HepG2 (cell line): Measurements from ENCODE around the gene MAEA. TPM values are rescaled to one million over a fixed set of nuclear protein-coding genes. Genes with fewer than 3 reads are reported as not detected.

ENCODE experiments used
- ATF7-NPFF ChIP-seq: sonication (generic); formaldehyde crosslinking; IDR thresholded peaks from 2 replicates; pipeline ENCODE4 v1.8.1; 2023; ENCODE audit warnings: mild to moderate bottlenecking, low read depth, missing genetic modification reagents, moderate library complexity
- CAMTA2 ChIP-seq: sonication (generic); formaldehyde crosslinking; IDR thresholded peaks from 2 replicates; pipeline ENCODE4 v1.4.0; 2020; ENCODE audit warnings: mild to moderate bottlenecking, missing genetic modification reagents, borderline replicate concordance
- ONECUT2 ChIP-seq: sonication (generic); formaldehyde crosslinking; IDR thresholded peaks from 2 replicates; pipeline ENCODE4 v1.4.0; 2020; ENCODE audit warnings: missing genetic modification reagents
- TEAD3 ChIP-seq: optimal IDR thresholded peaks from 2 replicates; pipeline ENCODE3; 2016; ENCODE audit warnings: borderline replicate concordance
- ZKSCAN8 ChIP-seq: IDR thresholded peaks from 2 replicates; pipeline ENCODE4 v1.6.1; 2016; ENCODE audit warnings: borderline replicate concordance, missing genetic modification reagents, missing compliant biosample characterization
- polyA plus RNA-seq, 8 experiments: library from polyadenylated mRNA; depleted of rRNA in 3 of 8; stranded (reverse) in 7 of 8; unstranded in 1 of 8; fragments of >200 nt; fragmentation: Illumina TruSeq in 4 of 8; extraction: Trizol in 4 of 8; gene quantifications; 2 replicates each; pipeline versions ENCODE4 v1.2.1 to v1.2.3, GENCODE V29; 2011 to 2016; ENCODE audit warnings: low read depth in 4 of 8, missing spikeins in 1 of 8, mixed read lengths in 1 of 8; ENCODE audit not compliant: insufficient read depth in 1 of 8
- total RNA-seq, 5 experiments: library from RNA; depleted of rRNA; stranded (reverse); fragments of >200 nt; fragmentation: Illumina TruSeq; extraction: Trizol; gene quantifications; 2 replicates each; pipeline ENCODE4 v1.2.3, GENCODE V29; 2016; ENCODE audit warnings: low read depth in 1 of 5
- TF ChIP-seq, protein P1 (sequence below): sonication (generic); formaldehyde crosslinking; IDR thresholded peaks from 2 replicates; pipeline ENCODE4 v1.4.0; 2020; ENCODE audit warnings: low read depth, mild to moderate bottlenecking, missing genetic modification reagents
- TF ChIP-seq, protein P2 (sequence below): sonication (generic); formaldehyde crosslinking; conservative IDR thresholded peaks from 2 replicates; pipeline ENCODE4 v1.8.0; 2022; ENCODE audit warnings: missing genetic modification reagents
- TF ChIP-seq, protein P3 (sequence below): sonication (generic); formaldehyde crosslinking; IDR thresholded peaks from 2 replicates; pipeline ENCODE4 v1.4.0; 2020; ENCODE audit warnings: mild to moderate bottlenecking, missing genetic modification reagents

MAEA gene
- total and polyA plus RNA-seq, 2 of the 13 experiments (the other 11 are each of a cell fraction or from before 2014, with no cell fraction given), result 52.0 to 57.1 TPM

GRCh38 chr4:1285790-1286553, 3.7 kb upstream of the MAEA start (continued):
- TF ChIP-seq, protein P1, sequence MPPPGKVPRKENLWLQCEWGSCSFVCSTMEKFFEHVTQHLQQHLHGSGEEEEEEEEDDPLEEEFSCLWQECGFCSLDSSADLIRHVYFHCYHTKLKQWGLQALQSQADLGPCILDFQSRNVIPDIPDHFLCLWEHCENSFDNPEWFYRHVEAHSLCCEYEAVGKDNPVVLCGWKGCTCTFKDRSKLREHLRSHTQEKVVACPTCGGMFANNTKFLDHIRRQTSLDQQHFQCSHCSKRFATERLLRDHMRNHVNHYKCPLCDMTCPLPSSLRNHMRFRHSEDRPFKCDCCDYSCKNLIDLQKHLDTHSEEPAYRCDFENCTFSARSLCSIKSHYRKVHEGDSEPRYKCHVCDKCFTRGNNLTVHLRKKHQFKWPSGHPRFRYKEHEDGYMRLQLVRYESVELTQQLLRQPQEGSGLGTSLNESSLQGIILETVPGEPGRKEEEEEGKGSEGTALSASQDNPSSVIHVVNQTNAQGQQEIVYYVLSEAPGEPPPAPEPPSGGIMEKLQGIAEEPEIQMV (CRISPR knock-in tag), result no peak
- no peak for TF ChIP-seq ZKSCAN8 (CRISPR knock-in tag)
- TF ChIP-seq, protein P2, sequence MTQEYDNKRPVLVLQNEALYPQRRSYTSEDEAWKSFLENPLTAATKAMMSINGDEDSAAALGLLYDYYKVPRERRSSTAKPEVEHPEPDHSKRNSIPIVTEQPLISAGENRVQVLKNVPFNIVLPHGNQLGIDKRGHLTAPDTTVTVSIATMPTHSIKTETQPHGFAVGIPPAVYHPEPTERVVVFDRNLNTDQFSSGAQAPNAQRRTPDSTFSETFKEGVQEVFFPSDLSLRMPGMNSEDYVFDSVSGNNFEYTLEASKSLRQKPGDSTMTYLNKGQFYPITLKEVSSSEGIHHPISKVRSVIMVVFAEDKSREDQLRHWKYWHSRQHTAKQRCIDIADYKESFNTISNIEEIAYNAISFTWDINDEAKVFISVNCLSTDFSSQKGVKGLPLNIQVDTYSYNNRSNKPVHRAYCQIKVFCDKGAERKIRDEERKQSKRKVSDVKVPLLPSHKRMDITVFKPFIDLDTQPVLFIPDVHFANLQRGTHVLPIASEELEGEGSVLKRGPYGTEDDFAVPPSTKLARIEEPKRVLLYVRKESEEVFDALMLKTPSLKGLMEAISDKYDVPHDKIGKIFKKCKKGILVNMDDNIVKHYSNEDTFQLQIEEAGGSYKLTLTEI (CRISPR knock-in tag), result no peak
- TF ChIP-seq TEAD3, result peak; percentile 41
- TF ChIP-seq ONECUT2 (CRISPR knock-in tag), result no peak
- TF ChIP-seq, protein P3, sequence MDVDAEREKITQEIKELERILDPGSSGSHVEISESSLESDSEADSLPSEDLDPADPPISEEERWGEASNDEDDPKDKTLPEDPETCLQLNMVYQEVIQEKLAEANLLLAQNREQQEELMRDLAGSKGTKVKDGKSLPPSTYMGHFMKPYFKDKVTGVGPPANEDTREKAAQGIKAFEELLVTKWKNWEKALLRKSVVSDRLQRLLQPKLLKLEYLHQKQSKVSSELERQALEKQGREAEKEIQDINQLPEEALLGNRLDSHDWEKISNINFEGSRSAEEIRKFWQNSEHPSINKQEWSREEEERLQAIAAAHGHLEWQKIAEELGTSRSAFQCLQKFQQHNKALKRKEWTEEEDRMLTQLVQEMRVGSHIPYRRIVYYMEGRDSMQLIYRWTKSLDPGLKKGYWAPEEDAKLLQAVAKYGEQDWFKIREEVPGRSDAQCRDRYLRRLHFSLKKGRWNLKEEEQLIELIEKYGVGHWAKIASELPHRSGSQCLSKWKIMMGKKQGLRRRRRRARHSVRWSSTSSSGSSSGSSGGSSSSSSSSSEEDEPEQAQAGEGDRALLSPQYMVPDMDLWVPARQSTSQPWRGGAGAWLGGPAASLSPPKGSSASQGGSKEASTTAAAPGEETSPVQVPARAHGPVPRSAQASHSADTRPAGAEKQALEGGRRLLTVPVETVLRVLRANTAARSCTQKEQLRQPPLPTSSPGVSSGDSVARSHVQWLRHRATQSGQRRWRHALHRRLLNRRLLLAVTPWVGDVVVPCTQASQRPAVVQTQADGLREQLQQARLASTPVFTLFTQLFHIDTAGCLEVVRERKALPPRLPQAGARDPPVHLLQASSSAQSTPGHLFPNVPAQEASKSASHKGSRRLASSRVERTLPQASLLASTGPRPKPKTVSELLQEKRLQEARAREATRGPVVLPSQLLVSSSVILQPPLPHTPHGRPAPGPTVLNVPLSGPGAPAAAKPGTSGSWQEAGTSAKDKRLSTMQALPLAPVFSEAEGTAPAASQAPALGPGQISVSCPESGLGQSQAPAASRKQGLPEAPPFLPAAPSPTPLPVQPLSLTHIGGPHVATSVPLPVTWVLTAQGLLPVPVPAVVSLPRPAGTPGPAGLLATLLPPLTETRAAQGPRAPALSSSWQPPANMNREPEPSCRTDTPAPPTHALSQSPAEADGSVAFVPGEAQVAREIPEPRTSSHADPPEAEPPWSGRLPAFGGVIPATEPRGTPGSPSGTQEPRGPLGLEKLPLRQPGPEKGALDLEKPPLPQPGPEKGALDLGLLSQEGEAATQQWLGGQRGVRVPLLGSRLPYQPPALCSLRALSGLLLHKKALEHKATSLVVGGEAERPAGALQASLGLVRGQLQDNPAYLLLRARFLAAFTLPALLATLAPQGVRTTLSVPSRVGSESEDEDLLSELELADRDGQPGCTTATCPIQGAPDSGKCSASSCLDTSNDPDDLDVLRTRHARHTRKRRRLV (CRISPR knock-in tag), result no peak
- TF ChIP-seq CAMTA2 (CRISPR knock-in tag), result no peak
- TF ChIP-seq ATF7-NPFF (CRISPR knock-in tag), result no peak
